Loucy (cell line): ENCODE results near the gene TRRAP.

ENCODE experiments used
- CTCF ChIP-seq: fragments of 200-600 bp; sonication (generic); conservative IDR thresholded peaks from 2 replicates; pipeline ENCODE4 v1.5.1; 2014; ENCODE audit warnings: mild to moderate bottlenecking, antibody characterized with exemption, low read length
- EZH2phosphoT487 ChIP-seq: fragments of 200-600 bp; IDR thresholded peaks from 2 replicates; pipeline ENCODE4 v1.6.1; 2018; ENCODE audit warnings: antibody characterized with exemption, mild to moderate bottlenecking, moderate library complexity, borderline replicate concordance

- no peak for TF ChIP-seq CTCF
- no peak for TF ChIP-seq EZH2phosphoT487
Observed at GRCh38 chr7:99008921-99009530, 130.7 kb downstream of the TRRAP start.
